A673 (cell line): Measurements from ENCODE around the gene OR10A2. TPM values are rescaled to one million over a fixed set of nuclear protein-coding genes. Genes with fewer than 3 reads are reported as not detected.
A peak's percentile ranks its signal among the peaks of the same experiment; 100 is the strongest.

ENCODE experiments used
- Bru-seq: library from RNA; stranded (reverse); fragments of 400-500 nt; gene quantifications from one replicate; lab custom pipeline; 2021; lab: Mats Ljungman, UMichigan
- BruChase-seq, 2 experiments: library from RNA; stranded (reverse); fragments of 400-500 nt; gene quantifications; one replicate each; lab custom pipeline; 2021; lab: Mats Ljungman, UMichigan
- BruUV-seq: library from RNA; stranded (reverse); fragments of 400-500 nt; replicated peaks from 2 replicates; lab custom pipeline; 2021; lab: Mats Ljungman, UMichigan
- CTCF ChIA-PET: fragments of 300-600 bp; sonication (Branson Sonifier 250); formaldehyde crosslinking; loops from one replicate; lab custom pipeline; 2022; ENCODE audit warnings: antibody characterized with exemption; lab: Charles Lee
- POLR2A ChIA-PET: fragments of 300-600 bp; sonication (Branson Sonifier 250); formaldehyde crosslinking; loops from one replicate; lab custom pipeline; 2022; ENCODE audit warnings: antibody characterized with exemption; ENCODE audit not compliant: low non-redundant PET; lab: Charles Lee
- DNase-seq: peaks from one replicate; pipeline ENCODE4 v3.0.0-alpha.2; 2015; ENCODE audit warnings: low spot score
- H3K27ac ChIP-seq: fragments of 200-600 bp; sonication (generic); 2 replicates; pipeline ENCODE4 v1.5.1; 2016; ENCODE audit warnings: mixed run types, low read depth, mild to moderate bottlenecking, mixed read lengths, antibody characterized with exemption, low read length; ENCODE audit not compliant: poor library complexity, severe bottlenecking
- H3K27me3 ChIP-seq: fragments of 200-600 bp; sonication (generic); replicated peaks from 2 replicates; pipeline ENCODE4 v1.6.1; 2017; ENCODE audit warnings: mixed run types, low read depth, mild to moderate bottlenecking, mixed read lengths, antibody characterized with exemption, low read length; ENCODE audit not compliant: insufficient read depth, poor library complexity
- H3K36me3 ChIP-seq: fragments of 200-600 bp; sonication (generic); 2 replicates; pipeline ENCODE4 v1.6.1; 2016; ENCODE audit warnings: mixed run types, mild to moderate bottlenecking, mixed read lengths, antibody characterized with exemption, low read length; ENCODE audit not compliant: insufficient read depth, poor library complexity, severe bottlenecking
- H3K4me1 ChIP-seq: fragments of 200-600 bp; sonication (generic); 2 replicates; pipeline ENCODE4 v1.6.1; 2017; ENCODE audit warnings: mixed run types, mild to moderate bottlenecking, mixed read lengths, antibody characterized with exemption, low read length; ENCODE audit not compliant: insufficient read depth, poor library complexity, severe bottlenecking
- H3K4me3 ChIP-seq: fragments of 200-600 bp; sonication (generic); 2 replicates; pipeline ENCODE4 v1.5.1; 2016; ENCODE audit warnings: low read depth, mixed run types, mild to moderate bottlenecking, mixed read lengths, low read length; ENCODE audit not compliant: poor library complexity, severe bottlenecking
- H3K9me3 ChIP-seq: fragments of 200-600 bp; sonication (generic); 2 replicates; pipeline ENCODE4 v1.6.1; 2016; ENCODE audit warnings: mixed run types, low read depth, mild to moderate bottlenecking, mixed read lengths, antibody characterized with exemption, low read length; ENCODE audit not compliant: poor library complexity, severe bottlenecking
- EZH2 ChIP-seq: fragments of 200-600 bp; sonication (generic); IDR thresholded peaks from 2 replicates; pipeline ENCODE4 v1.6.1; 2017; ENCODE audit warnings: borderline replicate concordance, low read depth, mild to moderate bottlenecking, mixed read lengths, antibody characterized with exemption, low read length; ENCODE audit not compliant: poor library complexity, severe bottlenecking
- intact Hi-C: fragments of 100-400 bp; cut with micrococcal nuclease; formaldehyde crosslinking; loops from one replicate; pipeline ENCODE4 v1.10.0; 2022; ENCODE audit not compliant: unreplicated experiment
- long read RNA-seq: library from polyadenylated mRNA; stranded (forward); transcript quantifications from one replicate; pipeline ENCODE4 v2.0.0, GENCODE V29; 2022
- total RNA-seq: library from RNA; stranded (reverse); gene quantifications from 2 replicates; pipeline ENCODE4 v1.2.3, GENCODE V29; 2021
- TF ChIP-seq, protein P1 (sequence below): fragments of 300-800, 200-600 bp; sonication (generic); conservative IDR thresholded peaks from 2 replicates; pipeline ENCODE4 v1.5.1; 2017; ENCODE audit warnings: low read depth, mild to moderate bottlenecking, antibody characterized with exemption, low read length, moderate library complexity, mixed read lengths

The OR10A2 gene, protein sequence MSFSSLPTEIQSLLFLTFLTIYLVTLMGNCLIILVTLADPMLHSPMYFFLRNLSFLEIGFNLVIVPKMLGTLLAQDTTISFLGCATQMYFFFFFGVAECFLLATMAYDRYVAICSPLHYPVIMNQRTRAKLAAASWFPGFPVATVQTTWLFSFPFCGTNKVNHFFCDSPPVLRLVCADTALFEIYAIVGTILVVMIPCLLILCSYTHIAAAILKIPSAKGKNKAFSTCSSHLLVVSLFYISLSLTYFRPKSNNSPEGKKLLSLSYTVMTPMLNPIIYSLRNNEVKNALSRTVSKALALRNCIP
- not detected in 2 replicates for total RNA-seq
- Bru-seq, nascent RNA, result not detected
- not detected for BruChase-seq, experiment 1, labeled RNA remaining after a 2-hour chase
- BruChase-seq, experiment 2, labeled RNA remaining after a 6-hour chase, result not detected
- long read RNA-seq, result 0 reads

DNA sequence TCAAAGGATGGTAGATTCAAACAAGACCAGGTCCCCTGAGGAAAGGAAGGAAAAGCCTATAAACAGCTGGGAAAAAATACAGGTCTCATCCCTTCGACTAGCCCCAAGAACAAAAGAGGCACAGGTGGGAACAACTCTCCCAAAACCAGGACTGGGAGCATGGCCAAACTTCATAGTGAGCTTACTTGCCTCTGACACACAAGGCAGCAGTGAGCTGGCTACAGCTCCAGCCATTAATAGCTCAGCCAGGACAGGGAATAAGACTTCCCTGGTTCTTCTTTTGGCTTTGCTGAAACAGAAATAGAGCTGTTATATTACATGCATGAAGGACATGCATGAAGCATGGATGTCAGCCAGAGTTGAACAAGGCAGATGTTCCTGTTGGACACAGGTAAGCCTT, at the start of gene OR10A2:
TSS of gene OR10A2 (plus strand) at position 97 of the 400 bp plus-strand sequence. CDS start 6,698 bp downstream, outside the sequence.
- no peaks in the 10 kb centered on the region for H3K4me1 ChIP-seq
- BruUV-seq, result no TSS peak
- TF ChIP-seq, protein P1, sequence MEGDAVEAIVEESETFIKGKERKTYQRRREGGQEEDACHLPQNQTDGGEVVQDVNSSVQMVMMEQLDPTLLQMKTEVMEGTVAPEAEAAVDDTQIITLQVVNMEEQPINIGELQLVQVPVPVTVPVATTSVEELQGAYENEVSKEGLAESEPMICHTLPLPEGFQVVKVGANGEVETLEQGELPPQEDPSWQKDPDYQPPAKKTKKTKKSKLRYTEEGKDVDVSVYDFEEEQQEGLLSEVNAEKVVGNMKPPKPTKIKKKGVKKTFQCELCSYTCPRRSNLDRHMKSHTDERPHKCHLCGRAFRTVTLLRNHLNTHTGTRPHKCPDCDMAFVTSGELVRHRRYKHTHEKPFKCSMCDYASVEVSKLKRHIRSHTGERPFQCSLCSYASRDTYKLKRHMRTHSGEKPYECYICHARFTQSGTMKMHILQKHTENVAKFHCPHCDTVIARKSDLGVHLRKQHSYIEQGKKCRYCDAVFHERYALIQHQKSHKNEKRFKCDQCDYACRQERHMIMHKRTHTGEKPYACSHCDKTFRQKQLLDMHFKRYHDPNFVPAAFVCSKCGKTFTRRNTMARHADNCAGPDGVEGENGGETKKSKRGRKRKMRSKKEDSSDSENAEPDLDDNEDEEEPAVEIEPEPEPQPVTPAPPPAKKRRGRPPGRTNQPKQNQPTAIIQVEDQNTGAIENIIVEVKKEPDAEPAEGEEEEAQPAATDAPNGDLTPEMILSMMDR, result no peak
- TF ChIP-seq EZH2, result no peak
- ChIA-PET CTCF (no interaction called here), POLR2A (no interaction called here)
- no peak within 1 kb of the TSS for H3K27ac ChIP-seq
- no peaks in the 10 kb centered on the region for H3K27me3 ChIP-seq
- H3K4me3 ChIP-seq, result no peak within 1 kb of the TSS
- H3K36me3 ChIP-seq, result no peaks in the 10 kb centered on the region
- no peak for DNase-seq
- H3K9me3 ChIP-seq, result no peaks in the 10 kb centered on the region
- intact Hi-C loops, result no loop called here

DNA sequence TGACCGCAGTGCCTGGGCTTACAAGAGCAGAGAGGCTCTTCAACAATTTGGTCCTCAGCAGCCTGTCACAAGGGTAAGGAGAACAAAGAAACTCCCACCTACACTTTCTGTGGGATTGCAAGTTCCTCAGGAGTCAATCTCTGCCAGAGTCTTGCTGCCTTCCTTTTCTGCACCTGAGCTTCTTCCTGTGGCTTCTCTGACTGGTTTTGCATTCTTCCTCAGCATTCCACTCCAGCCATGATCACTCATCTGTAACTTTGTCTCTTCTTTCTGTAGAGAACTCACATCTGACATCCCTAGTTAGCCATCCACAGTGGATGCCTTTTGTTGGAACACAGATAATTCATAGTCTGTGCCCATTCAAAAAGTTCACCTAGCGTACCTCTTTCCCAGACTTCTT, 49.2 kb upstream of the OR10A2 start:
- CTCF ChIA-PET, result no interaction called here
- Histone ChIP-seq H3K9me3 (no peaks in the 10 kb centered on the region), H3K4me1 (no peaks in the 10 kb centered on the region), H3K27ac (no peak overlapping the region), H3K36me3 (no peaks in the 10 kb centered on the region), H3K27me3 (no peaks in the 10 kb centered on the region), H3K4me3 (no peak overlapping the region)
- no TSS peak for BruUV-seq
- DNase-seq, result no peak
- POLR2A ChIA-PET, result no interaction called here
- intact Hi-C loops, result loop anchor here (5.0 kb wide), 1 partner anchor 879 kb away; no protein-coding TSS in a partner anchor
- TF ChIP-seq, protein P1, result no peak
- TF ChIP-seq EZH2, result no peak

DNA sequence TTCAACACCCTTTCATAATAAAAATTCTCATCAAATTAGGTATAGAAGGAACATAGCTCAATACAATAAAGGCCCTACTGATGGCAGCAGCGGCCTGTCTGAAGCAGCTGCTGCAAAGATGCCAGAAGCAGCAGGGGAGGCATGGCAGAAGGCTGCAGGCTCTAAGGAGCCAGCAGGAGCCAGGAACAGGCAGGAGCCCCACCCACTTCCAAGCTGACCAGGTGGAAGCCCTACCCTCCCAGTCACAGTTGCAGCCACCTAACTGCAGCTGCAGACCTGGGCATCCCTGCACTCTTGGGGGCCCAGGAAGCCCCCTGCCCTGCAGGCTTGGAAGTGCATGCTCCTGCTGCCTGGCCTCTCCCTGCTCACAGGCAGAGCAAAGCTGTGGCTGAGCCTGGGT, 45.2 kb upstream of the OR10A2 start:
- H3K9me3 ChIP-seq, result no peaks in the 10 kb centered on the region
- POLR2A ChIA-PET, result no interaction called here
- H3K27ac ChIP-seq, result no peak overlapping the region
- H3K27me3 ChIP-seq, result no peaks in the 10 kb centered on the region
- H3K4me3 ChIP-seq, result no peak overlapping the region
- intact Hi-C loops, result no loop called here
- TF ChIP-seq, protein P1, result no peak
- no peak for TF ChIP-seq EZH2
- no TSS peak for BruUV-seq
- no peaks in the 10 kb centered on the region for H3K4me1 ChIP-seq
- DNase-seq, result peak; percentile 4
- CTCF ChIA-PET, result interaction anchor here (0.7 kb wide), 1 partner anchor 1030 kb away, joined by 3 read pairs; no protein-coding TSS in a partner anchor
- no peaks in the 10 kb centered on the region for H3K36me3 ChIP-seq
